Endothelial cell (in vitro differentiated cells): ENCODE results near the gene HAUS5. TPM values are rescaled to one million over a fixed set of nuclear protein-coding genes. Genes with fewer than 3 reads are reported as not detected.

Experiments used
- DNase-seq: peaks from one replicate; pipeline ENCODE4 v3.0.0; 2021; ENCODE audit warnings: low spot score
- H3K27ac Mint-ChIP-seq: one replicate; pipeline ENCODE4 v1.8.0; 2021; ENCODE audit warnings: mixed read lengths, inconsistent platforms; ENCODE audit not compliant: unreplicated experiment
- H3K27me3 Mint-ChIP-seq: one replicate; pipeline ENCODE4 v1.8.0; 2021; ENCODE audit warnings: mild to moderate bottlenecking, moderate library complexity, mixed read lengths, inconsistent platforms; ENCODE audit not compliant: unreplicated experiment
- H3K36me3 Mint-ChIP-seq: one replicate; pipeline ENCODE4 v1.8.0; 2021; ENCODE audit warnings: mild to moderate bottlenecking, low read depth, mixed read lengths, inconsistent platforms; ENCODE audit not compliant: unreplicated experiment
- H3K4me1 Mint-ChIP-seq: one replicate; pipeline ENCODE4 v1.8.0; 2021; ENCODE audit warnings: mild to moderate bottlenecking, mixed read lengths, inconsistent platforms; ENCODE audit not compliant: unreplicated experiment
- H3K4me3 Mint-ChIP-seq: one replicate; pipeline ENCODE4 v1.8.0; 2021; ENCODE audit warnings: mild to moderate bottlenecking, mixed read lengths, inconsistent platforms; ENCODE audit not compliant: unreplicated experiment
- H3K9me3 Mint-ChIP-seq: one replicate; pipeline ENCODE4 v1.8.0; 2021; ENCODE audit warnings: mixed read lengths, inconsistent platforms; ENCODE audit not compliant: unreplicated experiment
- CTCF ChIP-seq: fragments of 200-600 bp; sonication (generic); IDR thresholded peaks from one replicate; pipeline ENCODE4 v1.5.0; 2021; ENCODE audit warnings: antibody characterized with exemption; ENCODE audit not compliant: unreplicated experiment
- total RNA-seq: library from RNA; stranded (reverse); fragmentation: NEBNext Ultra II Directional; extraction: Animal tissue kit (Norgen Biotek cat#: 25700); gene quantifications from one replicate; pipeline ENCODE4 v1.2.1, GENCODE V29; 2021; ENCODE audit not compliant: unreplicated experiment

Gene HAUS5
- total RNA-seq, 1 donor from 2014 or later: 30.2 TPM

GRCh38 chr19:35566738-35567137 is 45.8 kb upstream of the HAUS5 start:
- H3K36me3 Mint-ChIP-seq: no peaks in the 10 kb centered on the region
- no peak overlapping the region for H3K4me3 Mint-ChIP-seq
- no peak for TF ChIP-seq CTCF
- no peak overlapping the region for H3K27ac Mint-ChIP-seq
- H3K27me3 Mint-ChIP-seq: peaks cover 12% of the 10 kb centered on the region
- no peak for DNase-seq
- no peaks in the 10 kb centered on the region for H3K4me1 Mint-ChIP-seq
- H3K9me3 Mint-ChIP-seq: no peaks in the 10 kb centered on the region

GRCh38 chr19:35569281-35569781 is 43.2 kb upstream of the HAUS5 start:
- Mint-ChIP-seq H3K4me3 (no peak overlapping the region), H3K36me3 (no peaks in the 10 kb centered on the region), H3K4me1 (no peaks in the 10 kb centered on the region), H3K9me3 (no peaks in the 10 kb centered on the region), H3K27ac (no peak overlapping the region), H3K27me3 (peaks cover 6% of the 10 kb centered on the region)
- DNase-seq: no peak
- no peak for TF ChIP-seq CTCF

- Mint-ChIP-seq H3K9me3 (peaks cover 9% of the 10 kb centered on the region), H3K36me3 (peaks cover 10% of the 10 kb centered on the region), H3K4me3 (no peak overlapping the region), H3K4me1 (no peaks in the 10 kb centered on the region), H3K27ac (no peak overlapping the region), H3K27me3 (peaks cover 4% of the 10 kb centered on the region)
- no peak for DNase-seq
- no peak for TF ChIP-seq CTCF
These were observed 41.0 kb upstream of the HAUS5 start for GRCh38 chr19:35571406-35571965.

- TF ChIP-seq CTCF: no peak
- peaks cover 9% of the 10 kb centered on the region for H3K27me3 Mint-ChIP-seq
- peaks cover 16% of the 10 kb centered on the region for H3K9me3 Mint-ChIP-seq
- no peak overlapping the region for H3K4me3 Mint-ChIP-seq
- H3K27ac Mint-ChIP-seq: no peak overlapping the region
- peaks cover 16% of the 10 kb centered on the region for H3K36me3 Mint-ChIP-seq
- DNase-seq: no peak
- H3K4me1 Mint-ChIP-seq: no peaks in the 10 kb centered on the region
These were observed 34.6 kb upstream of the HAUS5 start for GRCh38 chr19:35577918-35578317.

- Mint-ChIP-seq H3K4me1 (no peaks in the 10 kb centered on the region), H3K27me3 (peaks cover 9% of the 10 kb centered on the region), H3K27ac (no peak overlapping the region), H3K9me3 (peaks cover 16% of the 10 kb centered on the region), H3K4me3 (no peak overlapping the region), H3K36me3 (peaks cover 16% of the 10 kb centered on the region)
- DNase-seq: no peak
- no peak for TF ChIP-seq CTCF
These were observed 33.8 kb upstream of the HAUS5 start for GRCh38 chr19:35578707-35579106.
